Measurements from ENCODE around the gene TMEM129.

Gene TMEM129

DNA sequence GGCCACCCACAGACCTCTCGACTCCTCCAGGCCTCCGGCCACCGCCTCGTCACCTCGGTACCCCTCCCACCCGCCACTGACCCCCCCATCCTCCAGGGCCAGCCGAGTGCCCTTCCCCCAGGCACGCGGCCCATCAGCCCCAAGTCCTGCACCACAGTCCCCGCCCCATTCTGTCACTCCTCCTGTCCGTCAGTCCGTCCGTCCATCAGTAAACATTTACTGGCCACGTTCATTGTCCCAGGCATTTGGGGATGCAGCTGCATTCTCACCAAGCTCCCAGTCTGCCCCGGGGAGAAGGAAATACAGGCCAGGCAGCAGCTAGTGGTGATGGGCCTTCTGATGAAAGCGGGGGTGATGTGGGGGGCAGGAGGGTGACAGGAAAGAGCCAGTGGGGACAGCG is 36.7 kb upstream of the TMEM129 start:
- no peak for DNase-seq

DNA sequence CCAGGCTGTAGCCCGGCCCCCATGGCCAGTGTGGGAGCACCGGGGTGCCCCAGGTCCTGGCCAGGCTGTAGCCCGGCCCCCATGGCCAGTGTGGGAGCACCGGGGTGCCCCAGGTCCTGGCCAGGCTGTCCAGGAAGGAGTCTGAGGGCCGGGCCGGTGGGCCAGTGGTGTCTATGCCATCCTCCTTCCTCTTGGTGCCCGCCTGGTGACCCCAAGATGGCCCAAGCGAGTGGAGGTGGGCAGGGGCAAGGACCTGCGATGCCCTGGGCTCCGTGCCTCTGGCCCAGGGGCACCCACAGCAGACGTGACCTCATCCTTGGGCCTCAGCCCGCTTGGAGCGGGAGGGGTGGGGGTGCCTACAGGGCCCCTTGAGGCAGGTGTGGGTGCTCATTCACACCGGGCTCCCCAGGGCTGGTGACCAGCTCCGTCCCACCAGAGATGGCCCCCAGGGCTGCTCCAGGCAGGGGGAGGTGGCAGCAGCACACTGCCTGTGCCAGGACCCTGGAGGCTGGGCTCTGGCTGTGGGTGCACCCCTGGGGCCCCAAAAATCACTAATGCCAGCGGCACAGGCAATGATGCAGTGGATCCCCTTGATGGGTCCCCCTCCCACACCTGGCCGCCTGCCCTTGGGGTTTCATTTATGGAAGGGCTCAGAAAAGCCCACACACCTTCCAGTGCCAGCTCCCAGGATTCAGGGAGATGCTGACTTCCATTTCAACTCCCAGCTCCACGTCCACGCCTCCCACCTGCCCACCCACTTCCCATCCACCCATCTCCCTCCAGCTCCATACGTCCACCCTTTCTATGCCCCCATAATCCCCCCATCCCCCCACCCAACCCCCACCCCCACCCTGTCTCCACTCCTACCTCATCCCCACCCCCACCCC is 36.0 kb upstream of the TMEM129 start:
- DNase-seq: no peak

DNA sequence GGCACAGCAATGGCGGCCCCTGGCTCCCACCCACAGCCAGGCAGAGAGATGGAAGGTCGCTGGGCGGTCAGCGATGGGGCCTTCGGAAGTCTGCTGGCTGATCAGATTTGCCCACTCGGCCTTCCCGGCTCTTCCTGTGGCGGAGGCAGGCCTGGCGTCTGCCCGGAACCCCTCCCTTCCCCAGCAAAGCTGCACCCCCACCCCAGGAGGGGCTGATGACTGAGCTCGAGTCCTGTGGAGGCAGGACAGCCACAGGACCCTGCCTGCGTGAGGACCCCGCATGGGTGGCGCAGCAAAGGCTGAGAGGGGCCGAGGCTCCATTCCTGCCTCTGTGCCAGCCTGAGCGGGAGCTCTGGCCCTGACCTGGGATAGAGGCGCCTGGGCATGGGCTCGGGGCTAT is 35.0 kb upstream of the TMEM129 start:
- no peak for DNase-seq

DNA sequence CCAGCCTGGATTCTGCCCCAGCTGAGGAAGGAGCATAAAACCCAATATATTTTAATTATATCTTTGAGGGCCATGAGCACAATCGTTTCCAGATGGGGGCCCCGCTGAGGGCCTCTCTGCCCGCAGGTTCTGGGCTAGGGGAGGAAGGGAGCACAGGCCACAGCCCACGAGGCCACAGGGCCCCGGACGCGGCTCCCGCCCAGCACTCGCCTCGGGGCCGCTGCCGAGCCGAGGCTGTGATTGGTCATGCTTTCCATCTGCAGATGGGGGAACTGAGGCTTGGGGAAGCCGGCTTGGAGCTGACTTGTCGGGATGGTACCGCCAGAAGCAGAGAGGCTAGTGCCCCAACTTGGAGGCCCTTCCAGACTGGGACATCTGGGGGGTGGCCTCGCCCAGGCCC is 34.2 kb upstream of the TMEM129 start:
- no peak for DNase-seq

DNA sequence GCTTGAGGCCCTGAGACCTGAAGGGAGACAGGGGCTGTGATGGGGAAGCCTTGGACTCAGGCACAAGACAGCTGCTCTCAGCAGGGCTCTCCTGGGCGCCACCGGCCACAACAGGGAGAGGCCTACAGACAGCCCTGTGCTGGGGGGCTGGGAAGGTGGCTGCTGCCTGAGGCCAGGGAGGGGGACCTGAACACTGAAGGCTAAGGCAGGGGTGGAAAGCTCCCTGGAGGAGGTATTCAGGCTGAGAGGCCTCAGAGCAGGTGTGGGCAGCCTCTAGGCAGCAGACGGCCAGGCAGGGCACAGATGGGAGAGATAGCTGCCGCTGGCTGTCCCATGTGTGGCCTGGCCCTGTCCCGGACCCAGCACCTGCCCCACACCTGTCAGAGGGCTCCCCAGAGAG is 33.2 kb upstream of the TMEM129 start:
- DNase-seq: no peak

DNA sequence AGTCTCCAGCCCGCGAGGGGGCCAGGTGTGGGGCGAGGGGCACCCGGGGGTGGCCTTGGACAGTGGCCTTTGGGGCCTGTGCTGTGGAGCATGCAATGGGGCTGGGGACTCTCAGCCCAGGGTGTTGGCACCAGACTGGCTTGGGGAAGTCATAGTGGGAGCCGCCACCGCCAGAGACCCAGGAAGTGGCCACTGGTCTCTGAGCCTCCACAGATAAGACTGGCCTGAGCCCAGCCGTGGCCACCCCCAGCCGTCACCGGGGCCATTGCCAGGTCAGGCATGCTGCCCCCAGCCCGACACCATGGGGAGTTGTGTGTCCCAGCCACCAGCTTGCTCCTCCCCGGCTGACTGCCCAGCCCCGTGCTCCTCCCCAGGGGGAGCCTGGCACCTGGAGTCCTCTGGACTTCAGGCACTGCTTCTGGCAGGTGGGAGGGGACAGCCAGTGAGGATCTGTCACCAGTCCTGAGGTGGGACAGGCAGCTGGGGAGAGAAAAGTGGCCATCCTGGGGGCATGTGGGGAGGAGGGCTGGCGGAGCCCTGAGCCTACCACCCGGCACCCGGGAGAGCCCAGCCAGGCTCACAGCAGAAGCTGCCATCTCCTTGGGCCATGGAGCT is 32.7 kb upstream of the TMEM129 start:
- no peak for DNase-seq

DNA sequence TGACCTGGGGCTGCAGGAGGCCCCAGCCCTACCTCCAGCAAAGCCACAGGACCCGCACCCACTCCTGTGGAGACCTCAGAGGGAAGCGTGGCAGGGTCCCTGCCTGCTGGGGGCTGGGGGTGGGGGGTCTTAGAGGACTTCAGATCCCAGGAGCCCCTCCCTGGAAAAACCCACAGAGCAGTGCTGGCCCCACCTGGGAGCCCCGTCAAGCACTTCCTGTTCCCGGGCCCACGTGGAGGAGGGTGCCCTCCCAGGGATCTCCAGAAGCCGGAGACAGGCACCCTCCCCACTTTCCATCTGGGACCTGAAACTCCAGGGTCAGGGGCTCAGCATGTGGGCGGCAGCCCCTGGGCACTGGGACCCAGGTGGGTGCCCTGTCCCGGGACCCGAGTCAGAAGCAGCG is 32.2 kb upstream of the TMEM129 start:
- no peak for DNase-seq

DNA sequence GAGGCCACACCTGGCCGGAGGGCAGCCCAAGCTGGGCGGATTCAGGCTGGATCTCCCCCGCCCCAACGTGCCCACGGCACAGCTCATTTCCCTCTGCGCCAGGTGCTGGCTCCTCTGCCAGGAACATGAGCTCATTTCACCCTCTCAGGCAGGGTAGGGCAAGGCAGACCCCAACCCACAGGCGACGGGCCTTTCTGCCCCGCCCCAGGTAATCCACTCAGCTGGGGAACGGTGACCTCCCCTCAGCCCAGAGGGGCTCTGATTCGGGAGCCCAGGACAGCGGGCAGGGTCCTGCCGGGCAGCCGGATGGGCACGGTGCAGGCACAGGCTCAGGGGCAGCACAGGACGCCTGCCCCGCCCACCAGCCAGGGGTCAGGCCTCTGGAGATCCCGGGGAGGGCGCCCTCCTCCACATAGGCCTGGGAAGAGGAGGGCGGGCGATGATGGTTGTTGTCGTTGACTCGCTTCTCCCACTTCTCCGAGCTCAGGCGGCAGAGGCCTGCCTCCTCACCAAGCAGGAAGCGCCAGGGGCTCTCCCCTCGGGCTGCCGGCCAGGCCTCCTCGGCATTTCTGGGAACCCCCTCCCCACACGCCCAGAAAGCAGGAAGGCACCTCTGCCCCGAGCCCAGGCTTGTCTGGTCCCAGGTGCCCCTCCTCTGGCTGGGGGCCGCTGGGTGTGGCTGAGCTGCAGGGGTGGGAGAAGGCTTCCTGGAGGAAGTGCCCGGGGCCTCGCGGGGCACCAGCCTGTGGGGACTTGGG is 31.3 kb upstream of the TMEM129 start:
- DNase-seq: no peak

DNA sequence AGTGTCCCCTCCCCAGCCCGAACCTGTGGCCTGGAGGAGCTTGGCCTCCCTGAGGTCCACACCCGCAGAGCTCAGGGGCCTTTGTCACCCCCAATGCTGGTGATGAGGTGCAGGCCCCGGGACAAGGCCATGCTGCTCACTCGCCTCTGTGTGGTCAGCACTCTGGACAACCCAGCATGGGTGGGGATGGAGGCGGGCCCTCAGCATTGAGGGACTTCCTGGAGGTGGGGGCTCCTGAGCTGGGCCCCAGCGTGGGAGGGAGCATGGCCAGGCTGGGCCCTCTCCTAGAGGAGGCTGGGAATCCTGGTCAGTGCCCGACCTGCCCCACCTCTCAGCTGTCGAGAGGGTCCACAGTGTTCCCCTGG is 30.8 kb upstream of the TMEM129 start:
- no peak for DNase-seq

DNA sequence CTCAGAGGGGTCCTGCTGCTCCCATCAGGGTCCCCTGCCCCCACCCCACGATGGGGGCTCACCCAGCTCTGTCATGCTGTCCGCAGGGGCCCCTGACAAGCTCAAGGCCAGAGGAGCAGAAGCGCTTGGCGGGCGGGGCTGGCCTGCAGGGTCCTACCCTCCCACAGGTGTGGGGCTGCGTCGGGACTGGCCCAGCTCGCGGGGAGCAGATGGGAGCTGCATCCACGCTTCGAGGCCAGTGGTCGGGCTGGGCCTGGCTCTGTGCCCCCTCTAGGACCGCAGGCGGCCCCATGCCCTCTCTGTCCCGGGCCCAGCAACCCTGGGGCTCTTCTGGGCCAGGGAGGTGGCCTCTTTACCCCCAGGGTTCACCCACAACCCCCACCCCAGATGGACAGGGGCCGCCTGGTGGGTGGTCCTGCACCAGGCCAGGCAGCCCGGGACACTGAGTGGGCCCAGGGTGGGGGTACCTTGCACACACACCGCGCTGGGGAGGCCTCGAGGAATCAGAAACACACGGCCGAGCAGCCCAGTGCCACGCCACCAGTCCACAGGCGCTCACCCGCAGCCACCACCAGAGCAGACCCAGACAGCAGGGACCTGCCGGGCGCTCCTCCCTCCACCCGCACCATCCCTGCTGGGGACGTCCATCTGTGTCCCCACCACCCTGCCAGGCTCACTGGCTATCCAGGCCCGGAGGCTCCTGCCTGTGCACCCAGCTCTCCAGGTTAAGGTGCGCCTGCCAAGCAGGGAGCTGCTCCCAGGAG is 30.2 kb upstream of the TMEM129 start:
- no peak for DNase-seq

DNA sequence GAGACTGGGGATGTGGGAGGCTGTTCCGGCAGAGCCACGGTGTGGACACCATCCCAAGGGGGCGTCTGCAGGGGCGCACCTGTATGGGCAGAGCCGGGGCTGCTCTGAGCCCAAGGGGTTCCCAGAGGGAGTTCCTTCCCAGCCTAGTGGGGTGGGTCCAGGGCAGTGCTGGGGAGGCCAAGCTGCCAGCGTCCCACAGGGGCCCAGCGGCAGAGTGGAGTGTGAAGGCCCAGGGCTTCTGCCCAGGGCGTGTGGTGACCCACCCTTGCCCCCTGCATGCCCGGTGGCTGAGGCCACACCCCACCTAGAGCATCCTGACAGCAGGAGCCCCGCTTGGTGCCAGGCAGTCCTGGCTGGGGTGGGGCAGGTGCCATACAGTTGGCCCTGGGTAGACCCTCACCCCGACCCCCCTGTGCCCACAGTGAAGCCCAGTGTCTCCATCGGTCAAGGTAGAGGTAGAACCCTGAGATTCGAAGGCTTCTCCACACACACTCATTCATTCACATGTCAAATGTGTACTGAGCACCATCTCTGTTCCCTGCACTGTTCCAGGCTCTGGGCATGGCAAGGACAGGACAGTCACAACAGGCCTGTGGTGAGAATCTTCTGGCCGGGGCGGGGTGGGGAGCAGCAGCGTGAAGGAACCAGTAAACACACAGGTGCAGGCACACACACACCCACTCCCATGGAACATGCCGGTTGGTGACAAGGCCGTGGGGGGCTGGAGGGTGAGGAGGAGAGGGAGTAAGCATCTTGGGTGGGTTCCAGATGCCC is 29.4 kb upstream of the TMEM129 start:
- DNase-seq: no peak

DNA sequence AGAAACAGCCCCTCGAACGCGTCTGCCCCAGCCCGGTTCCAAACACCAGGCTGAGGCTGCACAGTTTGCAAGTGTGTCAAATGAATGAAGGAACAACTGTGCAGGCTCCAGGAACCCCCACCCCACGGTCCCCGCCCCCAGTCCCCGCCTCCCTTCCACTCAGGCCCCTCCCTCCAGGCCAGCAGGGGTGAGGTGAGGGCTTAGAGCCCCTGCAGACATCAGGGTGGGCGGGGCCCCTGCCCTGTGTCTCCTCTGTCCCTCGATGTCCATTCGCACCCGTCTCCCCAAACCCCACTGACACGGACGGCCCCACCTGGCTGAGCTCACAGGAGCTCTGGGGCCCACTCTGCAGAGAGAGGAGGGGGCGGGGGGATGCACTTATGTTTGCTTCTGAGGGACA is 28.7 kb upstream of the TMEM129 start:
- no peak for DNase-seq

DNA sequence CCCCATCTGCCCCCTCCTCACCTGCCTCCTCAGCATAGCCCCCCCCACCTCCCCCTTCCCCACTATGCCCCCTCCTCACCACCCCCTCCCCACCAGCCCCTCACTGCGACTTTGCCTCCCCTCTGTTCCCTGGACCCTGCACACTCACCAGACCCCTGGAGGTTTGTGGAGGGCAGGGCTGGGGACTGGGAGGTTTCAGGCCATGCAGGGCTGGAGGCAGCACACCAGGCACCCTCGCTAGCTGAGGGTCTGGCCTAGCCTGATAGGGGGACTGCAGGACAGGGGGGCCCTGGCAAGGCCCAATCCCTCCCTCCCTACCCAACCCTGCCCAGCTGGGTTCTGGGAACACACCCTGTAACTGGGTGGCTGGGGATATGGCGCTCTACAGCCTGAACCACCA is 28.2 kb upstream of the TMEM129 start:
- DNase-seq: no peak

DNA sequence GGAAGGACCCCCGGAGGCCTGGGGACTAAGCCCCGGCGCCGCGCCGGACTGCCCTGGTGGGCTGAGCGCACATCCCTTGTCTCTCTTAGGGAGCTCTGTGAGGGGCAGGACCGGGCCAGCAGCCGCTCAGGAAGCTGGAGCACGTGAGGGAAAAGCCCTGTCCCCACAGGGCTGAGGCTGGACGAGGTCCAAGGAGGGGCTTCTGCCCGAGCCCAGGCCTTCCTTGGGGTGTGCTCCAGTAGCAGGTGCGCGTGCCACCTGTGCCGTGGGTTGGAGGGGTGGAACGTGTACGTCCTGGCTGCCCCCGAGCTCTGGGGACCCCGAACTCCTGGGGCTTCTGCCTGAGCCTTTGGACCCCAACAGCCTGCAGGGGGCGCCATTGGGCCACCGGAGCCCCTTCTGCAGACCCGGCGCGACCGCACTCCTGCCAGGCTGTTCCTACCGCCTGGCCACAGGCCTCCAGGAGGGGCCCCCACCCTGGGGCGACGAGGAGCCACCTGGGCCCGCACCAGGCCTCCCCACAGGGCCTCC is 27.4 kb upstream of the TMEM129 start:
- DNase-seq: peak; percentile 56

DNA sequence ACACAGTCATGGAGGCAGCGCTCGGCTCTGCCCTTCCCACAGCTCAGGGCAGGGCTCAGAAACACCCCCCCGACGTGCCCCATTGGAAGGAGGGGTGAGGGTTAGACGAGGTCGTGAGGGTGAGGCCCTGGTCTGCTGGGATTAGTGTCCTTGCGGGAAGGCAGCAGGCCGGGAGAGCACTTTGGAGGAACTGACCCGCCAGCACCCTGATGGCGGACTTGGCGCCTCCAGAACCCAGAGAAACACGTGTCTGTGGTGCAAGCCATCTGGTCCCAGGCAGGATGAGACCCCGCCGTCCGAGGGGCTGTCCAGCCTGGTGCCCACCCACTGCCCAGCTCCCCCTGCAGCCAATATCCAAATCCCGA is 26.5 kb upstream of the TMEM129 start:
- no peak for DNase-seq

DNA sequence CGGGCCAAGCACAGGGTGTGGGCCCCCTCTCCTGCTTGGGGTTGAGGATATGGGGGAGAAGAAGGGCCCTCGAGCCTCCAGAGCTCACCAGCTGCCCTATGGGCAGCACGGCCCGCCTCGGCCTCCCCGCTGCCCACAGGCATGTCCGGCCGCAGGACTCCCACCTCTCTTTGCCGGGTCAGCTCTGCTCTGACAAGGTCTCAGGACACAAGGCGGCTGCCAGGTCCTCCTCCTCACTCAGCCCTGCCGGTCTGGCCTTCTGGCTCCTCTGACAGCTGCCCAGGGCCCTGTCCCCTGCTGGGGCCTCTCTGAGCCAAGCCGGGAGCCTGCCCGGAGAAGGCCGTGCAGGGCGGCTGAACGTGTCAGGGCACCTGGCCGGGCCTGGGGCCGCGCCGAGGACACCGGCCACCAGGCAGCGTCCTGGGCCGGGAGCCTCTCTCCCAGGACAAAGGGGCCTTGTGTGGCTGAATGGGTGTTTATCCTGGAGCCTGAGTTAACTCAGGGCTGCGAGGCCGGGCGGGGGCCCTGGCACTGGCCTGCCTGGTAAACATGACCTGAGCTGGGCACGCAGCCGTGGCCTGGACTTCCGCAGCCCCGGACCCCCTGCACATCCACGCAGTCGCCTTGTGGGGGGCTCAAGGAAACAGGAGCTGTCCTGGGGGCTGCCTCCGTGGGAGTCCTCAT is 25.9 kb upstream of the TMEM129 start:
- no peak for DNase-seq

DNA sequence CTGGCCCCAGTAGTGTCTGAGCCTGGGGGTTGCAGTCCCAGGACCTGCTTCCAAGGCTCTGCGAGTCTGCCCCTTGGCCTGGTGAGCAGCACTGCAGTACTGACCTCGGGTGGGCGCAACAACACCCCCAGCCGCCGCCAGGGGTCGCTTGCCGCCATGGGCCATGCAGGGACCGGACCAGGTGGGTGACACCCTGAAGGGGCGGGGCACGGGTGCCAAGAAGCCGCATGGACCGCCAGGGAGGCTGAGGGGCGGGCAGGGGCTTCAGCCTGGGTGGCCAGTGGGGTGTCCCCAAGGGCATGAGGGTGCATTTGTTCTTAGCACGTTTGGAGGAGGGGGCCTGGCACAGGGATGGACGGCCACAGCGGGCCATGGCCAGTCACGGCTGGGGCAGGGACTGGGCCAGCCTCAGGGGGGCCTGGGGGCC is 25.2 kb upstream of the TMEM129 start:
- peak; percentile 56 for DNase-seq

DNA sequence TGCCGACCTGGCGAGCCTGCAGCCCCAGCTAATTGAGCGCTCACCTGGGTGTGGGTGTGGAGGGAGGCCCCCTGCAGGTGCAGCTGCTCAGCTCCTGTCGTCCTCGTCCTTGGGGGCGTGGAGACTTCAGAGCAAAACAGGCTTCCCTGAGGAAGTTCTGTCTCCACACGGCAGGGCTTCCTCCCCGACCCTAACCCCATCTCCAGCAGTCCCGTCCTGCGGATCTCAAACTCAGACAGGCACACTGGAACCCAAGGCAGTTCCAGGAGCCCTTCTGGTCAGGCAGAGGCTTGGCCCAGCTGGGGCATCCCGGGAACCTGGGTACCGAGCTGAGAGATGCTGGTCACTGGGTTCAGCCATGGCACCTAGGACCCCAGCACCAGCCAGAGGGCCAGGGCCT is 24.6 kb upstream of the TMEM129 start:
- DNase-seq: no peak

DNA sequence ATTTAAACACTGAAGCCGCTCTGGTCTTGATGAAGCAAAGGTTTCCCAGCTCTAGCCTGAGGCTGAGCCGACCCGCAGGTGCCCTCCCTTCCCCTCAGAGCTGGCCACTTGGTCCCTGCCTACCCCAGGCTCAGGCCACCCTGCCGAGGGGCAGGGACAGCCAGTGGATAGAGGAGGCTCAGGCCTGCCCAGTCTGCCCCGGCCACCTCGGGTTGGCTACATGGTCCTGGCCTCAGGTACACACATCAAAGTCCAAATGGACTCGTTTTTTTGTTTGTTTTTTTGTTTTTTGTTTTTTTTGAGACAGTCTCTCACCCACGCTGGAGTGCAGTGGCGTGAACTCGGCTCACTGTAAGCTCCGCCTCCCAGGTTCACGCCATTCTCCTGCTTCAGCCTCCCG is 24.0 kb upstream of the TMEM129 start:
- no peak for DNase-seq

DNA sequence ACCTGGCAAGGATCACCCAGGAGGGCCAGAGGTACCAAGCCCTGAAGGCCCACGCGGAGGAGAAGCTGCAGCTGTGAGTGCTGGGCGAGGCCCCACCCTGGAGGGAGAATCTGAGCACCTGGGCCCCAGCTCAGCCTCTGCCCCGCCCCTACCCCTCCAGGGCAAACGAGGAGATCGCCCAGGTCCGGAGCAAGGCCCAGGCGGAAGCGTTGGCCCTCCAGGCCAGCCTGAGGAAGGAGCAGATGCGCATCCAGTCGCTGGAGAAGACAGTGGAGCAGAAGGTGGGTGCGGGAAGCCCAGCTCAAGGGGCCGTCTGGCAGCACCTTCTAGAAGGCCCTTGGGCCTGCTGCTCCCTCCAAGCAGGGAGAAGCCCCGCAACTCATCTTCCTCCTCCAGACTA is 23.4 kb upstream of the TMEM129 start:
- DNase-seq: no peak

DNA sequence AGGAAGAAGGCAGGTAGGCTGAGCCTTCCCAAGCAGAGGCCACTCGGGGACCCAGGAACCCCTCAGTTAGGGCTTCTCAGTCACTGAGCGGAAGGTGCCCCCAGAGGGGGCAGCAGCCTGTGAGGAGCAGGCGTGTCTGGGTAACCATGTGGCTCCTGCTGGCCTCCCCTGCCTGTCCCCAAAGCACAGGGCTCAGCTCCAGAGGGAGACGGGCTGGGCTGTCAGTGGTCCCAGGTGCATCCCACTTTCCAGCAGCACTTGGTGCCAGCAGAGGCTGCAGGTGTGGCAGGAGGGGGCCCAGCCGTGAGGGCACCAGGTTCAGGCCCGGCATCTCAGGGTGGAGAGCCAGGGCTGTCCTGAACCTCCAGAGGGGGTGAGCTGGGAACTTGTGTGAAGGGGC is 22.9 kb upstream of the TMEM129 start:
- DNase-seq: no peak

DNA sequence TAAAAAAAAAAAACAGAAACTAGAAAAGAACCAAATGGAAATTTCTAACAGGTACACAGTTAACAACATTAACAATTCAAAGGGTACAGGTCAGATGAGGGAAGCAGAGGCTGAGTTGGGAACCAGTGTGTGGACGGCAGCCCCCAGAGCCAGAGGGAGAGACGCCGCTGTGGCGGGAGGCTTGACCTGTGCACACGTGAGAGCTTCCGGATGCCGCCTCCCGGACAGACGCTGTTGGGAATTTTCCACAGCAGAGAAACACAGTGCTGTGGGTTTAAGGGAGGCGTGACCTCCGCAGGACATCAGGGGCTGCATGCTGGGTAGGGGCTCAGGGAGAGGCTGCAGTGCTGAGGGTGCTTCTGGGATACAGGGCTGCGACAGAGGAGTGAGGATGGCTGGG is 22.4 kb upstream of the TMEM129 start:
- no peak for DNase-seq
